Measurements from ENCODE around the gene PHF23.
"Not testable (repeated sequence)": the region's sequence is repeated elsewhere in the genome, so short reads cannot be mapped to it uniquely, and the experiment has no call there.

The PHF23 gene

DNA sequence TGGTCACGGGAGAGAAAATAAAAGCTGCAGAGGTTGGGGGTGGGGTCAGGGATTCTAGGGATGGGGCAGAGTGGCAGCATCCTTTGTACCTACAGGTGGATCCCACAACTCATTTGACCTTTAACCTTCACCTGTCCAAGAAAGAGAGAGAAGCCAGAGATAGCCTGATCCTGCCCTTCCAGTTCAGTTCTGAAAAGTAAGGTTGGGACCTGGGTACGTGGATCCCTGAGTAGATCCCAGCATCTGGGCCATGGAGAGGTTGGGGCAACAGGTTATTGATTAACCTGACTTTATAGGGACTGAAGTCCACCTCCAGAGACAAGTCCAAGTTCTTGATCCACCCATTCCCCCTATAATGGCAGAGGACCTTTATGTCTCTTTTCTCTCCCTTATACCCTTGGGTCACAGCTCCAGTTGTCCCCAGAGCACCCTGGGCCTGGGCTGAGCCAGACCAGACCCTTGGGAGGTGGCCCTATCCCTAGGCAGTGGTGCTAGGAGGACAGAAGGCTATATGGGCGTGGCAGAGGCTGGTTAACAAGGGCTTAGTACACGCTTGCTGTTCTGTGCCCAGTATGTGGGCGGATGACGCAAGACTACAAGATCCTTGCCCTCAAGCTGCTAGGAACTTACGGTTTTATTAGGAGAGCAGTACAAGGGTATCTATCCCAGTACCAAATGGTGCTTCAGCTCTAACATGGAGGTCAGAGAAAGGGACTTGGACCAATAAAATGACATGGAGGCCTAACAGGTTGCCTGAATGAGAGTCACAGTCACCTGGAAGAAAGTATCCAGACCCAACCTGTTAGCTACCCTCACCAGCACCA is 19.7 kb upstream of the PHF23 start:
- DNase-seq (ENCODE audit: low read depth) = peak; percentile 28

DNA sequence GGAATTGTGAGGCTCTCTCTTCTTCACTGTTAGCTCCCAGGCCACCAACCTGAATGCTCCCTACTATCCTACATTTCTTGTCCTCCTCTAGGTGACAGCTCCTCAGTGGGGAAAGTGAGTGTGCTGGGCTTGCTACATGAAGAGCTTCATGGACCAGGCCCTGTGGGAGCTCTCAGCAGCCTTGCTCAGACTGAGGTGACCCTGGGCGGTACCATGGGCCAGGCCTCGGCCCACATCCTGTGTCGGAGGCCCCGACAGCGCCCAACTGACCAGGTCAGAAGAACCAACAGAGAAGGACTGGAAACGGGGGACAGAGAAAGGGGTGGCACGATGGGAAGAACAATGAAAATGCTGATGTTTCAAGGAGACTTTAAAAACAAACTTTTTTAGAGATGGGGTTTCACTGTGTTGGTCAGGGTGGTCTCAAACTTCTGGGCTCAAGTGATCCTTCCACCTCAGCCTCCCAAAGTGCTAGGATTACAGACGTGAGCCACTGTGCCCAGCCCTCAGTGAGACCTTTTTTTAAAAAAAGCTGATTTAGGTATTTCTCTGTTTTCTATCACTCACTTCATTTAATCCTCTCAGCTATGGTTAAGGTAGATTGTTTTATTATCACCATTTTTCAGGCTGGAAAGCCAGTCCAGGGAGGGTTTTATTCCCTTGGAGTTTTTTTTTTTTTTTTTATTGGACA is 17.7 kb upstream of the PHF23 start:
- DNase-seq (ENCODE audit: low read depth) = no peak

DNA sequence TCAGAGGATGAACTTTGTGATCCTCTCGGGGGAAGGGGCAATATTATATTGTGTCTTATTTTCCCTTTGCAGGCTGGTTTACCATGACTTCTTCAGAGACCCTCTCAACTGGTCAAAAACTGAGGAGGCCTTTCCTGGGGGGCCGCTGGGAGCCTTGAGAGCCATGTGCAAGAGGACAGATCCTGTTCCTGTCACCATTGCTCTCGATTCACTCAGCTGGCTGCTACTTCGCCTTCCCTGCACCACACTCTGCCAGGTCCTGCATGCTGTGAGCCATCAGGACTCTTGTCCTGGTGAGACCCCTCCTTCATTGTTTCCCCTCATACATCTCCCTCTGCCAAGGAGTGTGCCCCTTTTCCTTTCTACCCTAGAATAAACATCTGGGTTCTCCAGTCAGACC is 15.3 kb upstream of the PHF23 start:
- no peak for DNase-seq (ENCODE audit: low read depth)

DNA sequence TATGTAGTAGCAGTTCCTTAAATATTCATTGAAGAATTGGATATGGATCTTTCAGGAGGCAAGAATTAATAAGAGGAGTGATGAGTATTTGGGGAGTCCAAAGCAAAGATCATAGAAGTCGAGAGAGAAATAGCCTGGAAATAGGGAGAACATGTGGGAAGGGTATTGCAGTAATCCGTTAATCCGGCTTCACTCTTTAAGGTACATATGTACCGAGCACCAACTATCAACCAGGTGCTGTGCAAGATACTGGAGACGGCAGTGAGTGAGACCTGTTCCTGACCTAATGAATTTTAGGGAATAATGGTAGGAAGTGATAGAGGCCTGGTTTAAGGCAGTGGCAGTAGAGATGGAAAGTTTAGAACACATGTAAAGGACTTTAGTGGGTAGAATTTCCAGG is 13.8 kb upstream of the PHF23 start:
- no peak for DNase-seq (ENCODE audit: low read depth)

DNA sequence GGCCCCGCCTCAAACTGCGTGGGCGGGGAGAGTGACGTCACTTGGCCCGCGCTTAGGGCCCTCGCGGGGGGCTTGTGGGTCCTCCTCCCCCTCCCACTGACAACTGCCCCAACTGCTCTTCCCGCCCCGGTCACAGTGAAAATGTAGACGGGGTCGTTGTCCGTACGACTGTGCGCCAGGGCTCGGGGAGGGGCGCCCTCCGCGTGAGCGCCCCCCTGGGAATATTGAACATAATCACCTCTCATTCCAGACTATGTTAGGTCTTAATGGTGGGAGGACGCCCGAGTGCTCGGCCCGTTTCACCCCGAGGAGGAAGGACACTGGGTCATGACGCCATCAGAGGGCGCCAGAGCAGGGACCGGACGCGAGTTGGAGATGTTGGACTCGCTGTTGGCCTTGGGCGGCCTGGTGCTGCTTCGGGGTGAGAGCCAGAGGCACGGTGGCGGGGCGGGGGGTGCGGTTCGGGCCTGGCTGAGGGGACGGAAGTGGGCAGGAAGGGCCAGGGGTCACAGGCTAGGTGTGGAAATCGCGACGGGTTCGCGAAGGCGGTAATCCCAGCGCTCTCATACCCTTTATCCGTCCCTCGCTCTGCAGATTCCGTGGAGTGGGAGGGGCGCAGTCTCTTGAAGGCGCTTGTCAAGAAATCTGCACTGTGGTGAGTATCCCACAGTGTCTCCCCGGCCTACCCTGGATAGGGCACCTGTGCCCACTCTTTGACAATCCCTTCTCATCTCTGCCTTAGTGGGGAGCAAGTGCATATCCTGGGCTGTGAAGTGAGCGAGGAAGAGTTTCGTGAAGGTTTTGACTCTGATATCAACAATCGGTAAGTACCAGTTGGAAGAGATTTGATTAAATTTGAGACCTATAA is 13.2 kb upstream of the PHF23 start, which contains the start of gene ELP5:
Gene ELP5 (plus strand): TSS at position 40 of the 868 bp plus-strand sequence. CDS start 336 bp downstream, at position 376.
- peak; percentile 96 for DNase-seq (ENCODE audit: low read depth)

DNA sequence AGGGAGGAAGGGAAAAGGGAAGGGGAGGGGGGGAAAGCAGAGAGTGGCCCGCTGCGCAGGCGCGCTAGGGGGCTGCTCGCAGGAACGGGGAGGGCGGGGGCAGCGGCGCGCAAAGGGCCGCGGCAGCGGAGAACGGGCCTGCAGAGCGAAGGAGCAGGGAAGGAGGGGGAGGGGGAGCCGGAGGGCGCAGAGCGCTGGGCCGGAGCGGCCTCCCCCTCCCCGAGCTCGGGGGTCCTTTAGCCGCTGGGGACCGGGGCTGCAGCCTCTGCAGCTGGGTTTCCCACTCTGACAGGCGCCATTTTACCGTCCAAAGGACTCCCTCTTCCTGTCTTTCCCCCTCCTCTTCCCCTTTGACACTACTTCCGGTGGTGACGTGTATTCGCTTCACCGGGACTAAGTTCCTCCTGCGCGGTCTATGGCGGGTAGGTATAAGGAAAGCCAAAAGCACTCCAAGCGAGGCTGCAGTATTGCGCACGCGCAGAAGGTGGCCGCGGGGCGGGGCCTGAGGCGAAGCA is 12.5 kb upstream of the PHF23 start, which contains the start of gene CTDNEP1:
Gene CTDNEP1 (minus strand): TSS at position 74 of the 515 bp plus-strand sequence. CDS start 438 bp downstream, outside the sequence.
- peak; percentile 100 for DNase-seq (ENCODE audit: low read depth)

DNA sequence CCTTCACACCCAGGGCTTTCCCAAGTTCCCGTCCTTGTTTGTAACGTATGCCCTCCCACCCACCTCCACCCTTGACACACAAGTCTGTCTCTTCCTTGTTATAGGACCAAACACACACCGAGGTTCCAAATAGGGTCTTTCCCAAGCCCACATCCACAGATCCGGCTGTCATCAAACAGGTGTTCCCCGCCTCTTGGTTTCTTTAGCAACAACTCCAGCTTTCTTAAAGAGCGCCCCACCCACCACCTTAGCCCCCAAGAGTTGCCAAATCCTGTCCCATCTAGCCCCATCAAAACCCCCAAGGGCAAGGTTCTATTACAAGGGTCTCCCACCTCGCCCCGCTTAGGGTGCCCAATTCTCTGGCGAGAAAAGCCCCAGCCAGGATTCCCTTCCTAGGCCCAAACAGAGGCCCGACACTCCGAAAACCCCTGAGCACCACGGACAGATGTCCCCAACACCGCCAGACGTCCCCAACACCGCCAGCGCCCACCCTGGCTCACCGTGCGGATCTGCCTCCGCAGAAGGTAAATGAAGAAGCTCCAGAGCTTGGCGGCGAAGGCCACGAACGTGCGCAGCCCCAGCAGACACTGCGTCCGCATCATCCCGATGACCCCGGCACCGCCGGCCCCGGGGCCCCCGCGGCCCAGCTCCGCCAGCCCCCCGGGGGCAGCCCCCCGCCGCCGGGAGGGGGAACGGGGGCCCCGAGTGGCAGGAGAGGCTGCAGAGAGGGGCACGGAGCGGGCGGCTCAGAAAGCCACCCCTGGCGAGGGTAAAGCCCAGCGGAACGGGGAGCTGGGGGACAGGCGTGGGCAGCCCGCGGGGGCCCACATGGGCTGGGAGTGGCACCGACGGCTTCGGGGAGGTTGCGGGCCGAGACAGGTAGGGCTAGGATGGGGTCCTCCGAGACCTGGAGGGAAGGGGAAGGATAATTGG is 11.7 kb upstream of the PHF23 start:
- no peak for DNase-seq (ENCODE audit: low read depth)

DNA sequence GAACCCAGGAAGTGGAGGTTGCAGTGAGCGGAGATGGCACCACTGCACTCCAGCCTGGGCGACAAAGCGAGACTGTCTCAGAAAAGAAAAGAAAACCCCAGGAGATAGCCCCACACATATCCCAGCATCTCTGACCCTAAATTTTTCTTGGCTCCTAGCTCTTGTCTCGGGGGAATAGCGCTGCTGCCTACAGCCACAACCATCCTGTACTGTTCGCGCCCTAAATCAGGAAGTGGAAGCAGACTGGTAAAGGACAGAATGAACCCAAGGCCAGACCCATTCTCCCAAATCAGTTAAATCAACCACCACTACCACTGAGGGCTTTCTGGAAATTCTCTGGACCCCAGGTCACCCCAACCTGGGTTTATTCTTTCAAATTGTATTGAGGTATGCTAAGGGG is 10.6 kb upstream of the PHF23 start:
- DNase-seq (ENCODE audit: low read depth) = no peak

DNA sequence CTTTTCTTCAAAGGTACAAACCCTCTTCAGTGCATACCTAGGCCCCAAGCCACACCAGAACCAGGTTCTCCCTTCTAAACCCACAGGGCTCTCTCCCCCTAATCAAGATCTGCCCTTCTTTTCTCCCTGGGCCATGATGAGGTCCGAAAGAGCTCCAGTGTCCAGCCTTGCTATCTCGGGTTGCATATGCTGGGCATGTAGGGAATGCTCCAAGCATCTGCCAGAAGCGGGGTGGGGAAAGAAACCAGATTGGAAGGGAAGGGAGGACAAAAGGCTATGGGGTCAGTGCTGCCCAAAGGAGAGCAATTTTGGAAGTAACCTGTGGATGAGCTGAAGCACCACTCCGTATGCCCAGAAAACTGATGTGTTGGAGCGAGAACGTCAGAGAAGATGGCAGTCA is 10.0 kb upstream of the PHF23 start:
- DNase-seq (ENCODE audit: low read depth) = no peak

DNA sequence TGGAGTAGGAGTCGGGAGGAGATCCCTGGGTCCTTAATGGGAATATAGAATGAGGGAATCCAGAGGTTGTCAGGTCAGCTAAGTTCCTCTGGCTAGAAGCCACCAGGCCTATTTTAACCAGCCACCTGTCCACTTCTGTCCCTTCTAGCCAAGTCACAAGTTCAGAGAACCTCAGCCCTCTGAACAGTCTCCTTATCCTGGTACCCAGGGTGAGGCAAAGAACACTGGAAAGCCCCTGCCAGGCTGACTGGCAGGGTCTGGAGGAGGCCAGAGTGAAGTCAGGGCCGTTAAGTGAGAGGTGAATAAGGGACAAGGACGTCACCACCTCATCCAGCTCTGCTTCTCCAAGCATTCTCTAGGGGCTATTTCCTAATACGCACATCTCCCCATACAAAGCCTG is 9.5 kb upstream of the PHF23 start:
- DNase-seq (ENCODE audit: low read depth) = no peak

DNA sequence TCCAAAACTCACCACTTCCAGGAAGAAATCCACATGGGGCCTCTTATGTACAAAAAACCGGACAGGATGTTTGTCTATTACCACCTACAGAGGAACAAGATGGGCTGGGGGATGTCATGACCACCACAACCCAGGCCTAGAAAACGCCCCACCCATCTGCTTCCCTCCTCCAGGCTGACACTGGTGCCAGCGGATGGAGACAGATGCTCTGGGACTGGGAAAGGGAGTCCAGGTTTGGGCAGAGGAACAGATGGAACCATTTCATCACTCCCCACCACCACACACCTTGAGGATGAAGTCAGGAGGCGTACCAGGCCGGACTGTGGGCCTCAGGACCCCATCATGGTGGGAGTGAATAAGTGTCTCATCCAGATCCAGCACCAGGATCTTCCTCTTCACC is 7.5 kb upstream of the PHF23 start:
- DNase-seq (ENCODE audit: low read depth) = no peak

DNA sequence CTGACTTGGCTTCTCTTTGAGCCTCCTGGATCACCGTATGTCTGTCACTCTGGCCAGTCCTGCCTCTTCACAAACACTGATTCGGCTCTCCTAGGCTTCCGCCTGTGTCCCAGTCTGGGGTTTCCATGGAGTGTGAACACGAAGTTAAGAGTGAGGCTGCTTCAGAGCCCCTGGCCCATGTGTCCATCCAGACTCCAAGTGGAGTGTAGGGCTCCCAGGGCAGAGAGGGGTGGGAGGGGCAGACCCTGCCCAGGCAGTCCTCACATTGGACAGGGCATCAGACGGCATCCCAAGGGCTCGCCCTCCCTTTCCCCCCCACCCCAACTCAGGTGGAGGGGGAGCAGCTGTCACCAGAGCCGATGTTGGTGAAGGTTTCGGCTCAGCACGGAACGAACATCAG is 4.6 kb upstream of the PHF23 start:
- DNase-seq (ENCODE audit: low read depth) = not testable (repeated sequence)

DNA sequence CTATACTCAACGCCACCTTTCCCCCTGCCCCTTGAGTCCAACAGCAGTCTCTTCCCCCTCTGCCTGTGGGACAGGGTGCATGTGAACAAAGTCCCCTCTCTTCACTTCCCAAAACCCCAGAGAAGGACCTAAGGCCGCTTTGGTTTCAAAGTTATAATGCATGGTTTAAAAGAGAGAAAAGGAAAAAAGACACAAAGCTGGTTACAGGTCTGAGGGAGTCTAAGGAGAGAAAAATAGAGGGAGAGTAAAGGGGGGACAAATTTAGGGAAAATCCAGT is 4.1 kb upstream of the PHF23 start:
- DNase-seq (ENCODE audit: low read depth) = no peak

DNA sequence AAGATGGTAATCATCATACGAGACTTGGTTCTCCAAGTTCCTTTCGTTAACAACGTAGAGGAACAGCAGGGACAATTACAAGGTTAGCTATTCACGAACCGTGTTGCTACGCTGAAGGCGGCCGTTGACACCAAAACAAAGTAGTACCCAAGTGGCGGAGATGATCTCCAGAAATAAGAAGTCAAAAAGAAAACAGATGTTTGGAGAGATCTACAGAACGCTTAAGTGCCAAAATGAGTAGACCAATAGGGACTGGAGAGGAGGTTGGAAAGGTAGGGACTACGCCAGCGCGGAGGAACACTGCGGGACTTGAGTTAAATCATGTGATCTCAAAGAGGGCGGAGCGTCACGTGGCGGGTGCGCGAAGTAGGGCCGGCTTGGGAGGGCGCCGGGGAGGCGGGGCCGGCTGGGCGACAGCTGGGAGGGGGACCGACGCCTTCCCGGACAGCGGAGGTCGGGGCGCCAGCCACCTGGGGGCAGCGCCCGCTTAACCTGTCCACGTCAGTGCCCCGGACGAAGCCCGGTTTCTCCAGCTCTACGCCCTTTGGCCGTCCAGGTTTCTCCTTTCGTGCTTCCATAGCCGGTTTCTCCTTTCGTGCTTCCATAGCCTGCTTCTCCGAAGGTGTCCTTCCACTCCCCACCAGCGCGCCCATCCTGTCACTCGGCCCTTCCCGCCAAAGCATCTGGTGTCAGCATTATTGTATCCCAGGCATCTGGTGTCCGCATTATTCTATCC is 3.6 kb upstream of the PHF23 start:
- peak; percentile 98 for DNase-seq (ENCODE audit: low read depth)

DNA sequence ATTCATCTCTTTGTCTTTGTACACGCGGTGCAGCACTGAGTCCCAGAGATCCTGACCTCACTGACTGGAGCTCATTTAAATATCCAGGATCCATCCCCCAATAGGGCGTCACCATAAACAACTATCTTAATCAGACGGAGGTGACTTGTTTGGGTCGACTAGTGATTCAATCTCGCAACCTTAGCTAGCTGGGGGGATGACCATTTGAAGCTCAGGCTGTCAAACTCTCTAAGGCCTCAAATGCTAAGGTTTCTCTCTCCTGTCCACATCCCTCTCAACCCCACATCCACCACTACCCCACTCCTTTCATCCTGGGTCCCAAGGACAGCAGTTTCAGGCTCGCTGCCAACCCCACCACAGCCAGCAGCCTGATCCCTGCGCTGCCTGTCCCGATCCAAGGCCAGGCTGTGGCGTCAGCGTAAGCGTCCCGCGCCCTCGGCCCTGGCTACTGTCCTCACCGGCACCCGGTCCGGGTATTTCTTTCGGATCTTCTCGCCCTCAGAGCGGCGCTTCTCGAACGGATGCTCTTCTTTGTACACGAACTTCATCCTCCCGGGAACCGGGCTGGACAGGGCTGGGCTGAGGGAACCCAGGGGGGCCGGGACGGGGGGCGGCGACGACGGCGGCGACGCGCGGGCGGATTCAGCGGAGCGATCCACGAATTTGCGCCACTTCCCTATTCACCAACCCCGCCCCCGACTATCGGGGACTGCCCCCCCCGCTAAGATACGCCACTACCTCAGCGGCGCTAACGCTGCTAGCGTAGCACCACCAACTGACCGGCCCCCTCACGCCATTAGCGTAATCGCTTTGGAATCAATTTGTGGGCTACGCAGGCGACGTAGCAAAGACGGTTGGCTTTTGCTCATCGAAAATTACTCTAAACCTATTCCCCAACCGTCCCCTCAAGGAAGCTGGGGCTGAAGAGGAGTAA is 2.8 kb upstream of the PHF23 start, which contains the start of gene GABARAP:
Gene GABARAP (minus strand): TSS at position 667 of the 934 bp plus-strand sequence. CDS start 119 bp downstream, at position 548.
- peak; percentile 93 for DNase-seq (ENCODE audit: low read depth)

DNA sequence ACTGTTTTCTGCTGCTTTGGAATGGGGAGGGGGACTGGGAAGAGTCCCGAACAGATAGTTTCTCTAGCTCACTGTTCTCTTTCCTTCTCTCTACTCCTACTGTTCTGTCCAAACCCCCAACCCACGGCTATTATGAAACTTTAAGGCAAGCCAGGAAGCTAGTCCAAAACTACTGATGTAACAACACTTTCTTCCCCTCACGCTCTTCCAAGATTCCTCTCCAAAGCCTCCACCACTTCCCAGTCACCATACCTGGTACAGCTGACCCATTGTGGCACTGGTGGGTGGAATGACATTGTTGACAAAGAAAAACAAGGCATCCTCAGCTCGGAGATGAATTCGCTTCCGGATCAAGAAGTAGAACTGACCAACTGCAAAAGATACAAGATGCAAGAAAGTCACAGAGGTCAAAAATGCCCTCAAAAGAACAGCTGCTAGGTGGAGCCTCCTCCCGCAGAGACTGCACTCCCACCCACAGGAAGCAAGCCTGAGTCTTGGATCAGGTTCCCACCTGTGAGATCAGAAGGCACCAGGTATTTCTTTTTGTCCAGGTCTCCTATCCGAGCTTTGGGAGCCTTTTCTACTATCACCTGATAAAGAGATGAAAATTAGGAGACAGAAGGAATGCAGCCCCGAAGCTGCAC is 2.0 kb upstream of the PHF23 start:
- no peak for DNase-seq (ENCODE audit: low read depth)

DNA sequence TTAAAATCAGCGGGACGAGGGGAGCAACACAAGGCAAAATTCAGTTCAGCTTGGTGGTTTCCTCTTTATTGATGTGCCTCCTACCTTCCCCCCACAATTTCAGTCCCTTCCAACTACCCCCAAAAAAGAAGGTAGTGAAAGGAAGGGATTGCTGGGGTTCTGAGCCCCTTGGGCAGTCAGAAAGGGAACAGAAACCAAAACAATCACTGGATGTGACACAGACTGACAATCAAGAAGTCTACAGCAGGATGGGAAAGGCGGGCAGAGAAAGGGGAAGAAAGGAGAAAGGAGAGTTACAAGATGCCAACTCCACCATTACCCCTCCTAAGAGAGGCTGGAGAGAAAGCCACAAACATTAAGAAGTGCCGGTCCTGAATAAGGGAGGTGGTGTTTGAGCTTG is 1.1 kb upstream of the PHF23 start:
- no peak for DNase-seq (ENCODE audit: low read depth)

DNA sequence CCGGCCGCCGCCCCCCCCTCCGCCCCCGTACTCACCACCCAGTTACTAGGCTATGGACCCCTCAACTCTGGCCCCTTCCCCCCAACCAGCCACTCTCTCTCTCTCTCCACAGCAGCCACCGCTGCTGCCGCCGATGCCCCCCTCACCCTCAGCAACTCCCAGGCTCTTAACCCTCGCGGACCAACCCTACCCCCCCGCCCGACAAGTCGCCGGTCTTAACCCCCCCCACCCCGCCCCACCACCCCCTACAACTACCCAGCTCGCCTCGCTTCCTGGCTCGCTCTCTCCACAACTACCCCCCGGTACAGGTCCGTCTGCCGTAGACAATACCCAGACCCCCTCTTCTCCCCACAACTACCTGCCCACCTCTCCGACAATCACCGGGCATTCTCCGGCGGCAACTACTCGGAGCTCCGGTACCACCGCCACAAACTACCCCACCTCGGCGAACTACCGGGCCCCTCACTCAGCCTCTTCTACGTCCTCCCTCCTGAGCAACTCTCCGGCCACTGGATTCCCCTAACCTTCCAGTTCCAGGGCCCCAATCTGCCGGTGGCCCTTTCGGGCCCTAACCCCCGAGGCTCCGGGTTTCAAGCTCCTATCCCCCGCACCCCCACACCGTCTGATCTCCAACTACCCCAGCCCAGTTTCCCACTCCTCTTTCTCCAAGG is 702 bp downstream of the PHF23 start:
- DNase-seq (ENCODE audit: low read depth) = peak; percentile 50

Measured in ELR (cell line).